Measurements from ENCODE around the gene VTI1A. TPM values are rescaled to one million over a fixed set of nuclear protein-coding genes. Genes with fewer than 3 reads are reported as not detected.

Gene VTI1A
- total RNA-seq, 3 donors from 2014 or later: 36.2 to 55.9 (median 44.4) TPM

DNA sequence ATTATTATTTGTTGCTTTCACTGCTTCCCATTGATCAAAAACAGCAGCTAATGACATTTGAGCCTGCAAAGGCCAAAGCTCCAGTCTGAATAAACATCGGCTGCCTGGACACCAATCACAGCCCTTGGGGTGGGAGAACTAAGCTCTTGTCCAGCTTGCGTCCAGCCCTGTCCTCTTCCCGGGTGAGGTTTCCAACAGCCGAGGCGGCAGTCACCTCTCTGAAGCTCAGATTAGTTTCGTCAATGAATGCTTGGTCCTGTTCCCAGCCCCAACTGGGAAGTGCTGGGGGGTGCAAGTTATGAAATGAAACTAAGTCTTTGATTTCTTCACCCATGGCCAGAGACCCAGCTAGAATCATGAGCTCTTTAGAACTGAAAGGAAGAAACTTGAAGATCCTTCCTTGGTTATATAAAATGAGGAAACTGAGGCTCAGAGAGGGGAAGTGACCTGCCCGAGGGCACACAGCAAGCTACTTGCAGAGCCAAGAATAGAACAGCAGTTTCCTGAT lies 389.0 kb downstream of the VTI1A start:
- no peaks in the 10 kb centered on the region for H3K36me3 ChIP-seq (ENCODE audit: low read depth)
- intact Hi-C loops (cut with DNase I, micrococcal nuclease): no loop called here
- H3K9me3 ChIP-seq: no peaks in the 10 kb centered on the region
- no peak for ATAC-seq
- TF ChIP-seq, protein P1, sequence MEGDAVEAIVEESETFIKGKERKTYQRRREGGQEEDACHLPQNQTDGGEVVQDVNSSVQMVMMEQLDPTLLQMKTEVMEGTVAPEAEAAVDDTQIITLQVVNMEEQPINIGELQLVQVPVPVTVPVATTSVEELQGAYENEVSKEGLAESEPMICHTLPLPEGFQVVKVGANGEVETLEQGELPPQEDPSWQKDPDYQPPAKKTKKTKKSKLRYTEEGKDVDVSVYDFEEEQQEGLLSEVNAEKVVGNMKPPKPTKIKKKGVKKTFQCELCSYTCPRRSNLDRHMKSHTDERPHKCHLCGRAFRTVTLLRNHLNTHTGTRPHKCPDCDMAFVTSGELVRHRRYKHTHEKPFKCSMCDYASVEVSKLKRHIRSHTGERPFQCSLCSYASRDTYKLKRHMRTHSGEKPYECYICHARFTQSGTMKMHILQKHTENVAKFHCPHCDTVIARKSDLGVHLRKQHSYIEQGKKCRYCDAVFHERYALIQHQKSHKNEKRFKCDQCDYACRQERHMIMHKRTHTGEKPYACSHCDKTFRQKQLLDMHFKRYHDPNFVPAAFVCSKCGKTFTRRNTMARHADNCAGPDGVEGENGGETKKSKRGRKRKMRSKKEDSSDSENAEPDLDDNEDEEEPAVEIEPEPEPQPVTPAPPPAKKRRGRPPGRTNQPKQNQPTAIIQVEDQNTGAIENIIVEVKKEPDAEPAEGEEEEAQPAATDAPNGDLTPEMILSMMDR (IDR thresholded peaks at IDR 0.05): no peak
- peak in 1 of 3 donors; percentile 35 for DNase-seq
- H3K4me1 ChIP-seq (ENCODE audit: low read depth): no peaks in the 10 kb centered on the region
- H3K4me3 ChIP-seq: no peak overlapping the region

DNA sequence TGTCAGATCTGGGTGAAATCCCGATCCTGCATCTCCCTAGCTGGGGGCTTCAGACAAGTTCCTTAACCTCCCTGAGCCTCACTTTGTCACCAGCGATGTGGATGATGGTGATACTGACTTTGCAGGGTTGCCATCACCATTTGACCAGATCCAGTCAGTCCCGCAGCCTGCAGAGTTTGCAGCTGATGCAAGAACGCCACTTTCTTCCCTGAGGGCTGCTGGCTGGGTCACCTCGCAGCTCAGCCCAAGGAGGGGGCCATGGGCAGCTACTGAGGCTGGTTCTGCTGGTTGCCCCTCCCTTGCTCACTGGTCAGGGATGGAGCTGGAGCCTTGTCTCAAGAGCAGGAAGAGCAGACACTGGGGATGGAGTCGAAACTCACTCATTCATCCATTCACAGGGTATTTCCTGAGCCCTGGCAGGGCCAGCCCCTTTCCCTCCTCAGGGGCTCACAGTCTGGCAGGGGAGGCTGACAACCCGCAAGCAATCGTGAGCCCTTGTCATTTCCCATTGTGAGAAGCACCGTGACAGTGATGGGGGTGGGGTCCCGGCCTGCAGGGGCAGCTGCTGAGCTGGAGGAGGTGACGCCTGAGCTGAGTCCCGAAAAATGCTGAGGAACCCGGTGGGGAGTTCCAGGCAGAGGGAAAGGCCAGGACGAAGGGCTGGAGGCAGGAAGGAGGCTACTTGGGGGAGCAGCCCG lies 391.9 kb downstream of the VTI1A start:
- intact Hi-C loops (cut with DNase I, micrococcal nuclease): no loop called here
- no peaks in the 10 kb centered on the region for H3K9me3 ChIP-seq
- TF ChIP-seq, protein P1 (IDR thresholded peaks at IDR 0.05): no peak

DNA sequence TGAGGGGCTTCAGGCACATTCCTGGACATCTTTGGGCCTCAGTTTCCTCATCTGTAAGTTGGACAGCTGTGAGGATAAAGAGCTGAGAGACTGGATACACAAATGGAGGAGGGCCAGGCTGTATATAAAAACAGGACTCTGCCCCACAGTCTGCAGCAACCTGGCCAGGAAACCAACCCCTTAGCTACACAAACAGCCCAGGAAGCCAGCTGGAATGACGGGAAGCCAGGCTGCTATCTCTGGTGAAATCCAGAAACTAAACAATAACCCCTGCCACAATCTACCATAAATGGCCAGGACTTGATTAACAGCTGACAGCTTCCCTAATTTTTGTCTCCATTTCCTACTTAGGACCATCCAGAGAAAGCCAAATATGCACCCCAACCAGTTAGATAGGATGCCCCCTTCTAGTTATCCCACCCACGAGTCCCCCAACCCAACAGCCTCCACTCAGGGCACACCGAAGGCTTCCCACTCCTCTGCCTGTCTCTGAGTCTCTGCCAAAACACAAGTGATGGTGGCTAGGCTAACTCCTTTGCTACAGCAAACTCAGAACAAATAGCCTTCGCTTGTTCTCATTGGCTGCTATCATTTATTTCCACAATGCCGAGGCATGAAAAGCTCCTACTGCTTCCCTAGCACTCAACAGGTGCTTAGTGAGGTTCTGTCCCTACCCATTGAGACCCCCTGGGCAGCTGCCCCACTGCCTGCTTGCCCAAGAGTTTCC lies 393.1 kb downstream of the VTI1A start:
- no peak for ATAC-seq
- intact Hi-C loops (cut with DNase I, micrococcal nuclease): no loop called here
- H3K36me3 ChIP-seq (ENCODE audit: low read depth): no peaks in the 10 kb centered on the region
- no peaks in the 10 kb centered on the region for H3K9me3 ChIP-seq
- no peak overlapping the region for H3K4me3 ChIP-seq
- TF ChIP-seq, protein P1 (IDR thresholded peaks at IDR 0.05): no peak
- no peak for DNase-seq
- peaks cover 2% of the 10 kb centered on the region for H3K4me1 ChIP-seq (ENCODE audit: low read depth)

More for the DNA sequence above, 391.9 kb downstream of the VTI1A start:
- H3K4me3 ChIP-seq: no peak overlapping the region
- H3K36me3 ChIP-seq (ENCODE audit: low read depth): no peaks in the 10 kb centered on the region
- peaks cover 2% of the 10 kb centered on the region for H3K4me1 ChIP-seq (ENCODE audit: low read depth)
- DNase-seq (no peak), ATAC-seq (no peak)

DNA sequence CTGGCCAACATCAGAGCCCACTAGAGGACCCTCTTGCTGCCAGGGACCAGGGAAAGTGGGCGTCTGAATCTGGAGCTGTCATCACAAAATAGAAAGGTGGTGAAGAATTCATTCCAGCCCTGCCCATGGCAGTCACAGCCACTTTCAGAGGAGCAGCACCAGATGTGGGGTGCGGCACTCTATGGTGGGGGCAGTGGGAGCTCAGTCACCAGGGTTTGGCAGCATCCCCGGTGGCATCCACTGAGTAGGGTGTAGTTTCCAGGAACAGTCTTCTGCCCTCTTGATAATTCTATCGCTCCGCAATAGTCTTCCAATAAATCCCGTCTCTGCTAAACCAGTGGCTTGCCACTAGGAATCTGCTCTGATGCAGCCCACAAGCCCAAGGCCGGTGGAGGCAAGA lies 394.5 kb downstream of the VTI1A start:
- peaks cover 2% of the 10 kb centered on the region for H3K4me1 ChIP-seq (ENCODE audit: low read depth)
- H3K4me3 ChIP-seq: no peak overlapping the region
- TF ChIP-seq, protein P1 (IDR thresholded peaks at IDR 0.05): no peak
- no peaks in the 10 kb centered on the region for H3K9me3 ChIP-seq
- no peaks in the 10 kb centered on the region for H3K36me3 ChIP-seq (ENCODE audit: low read depth)
- no peak for ATAC-seq
- intact Hi-C loops (cut with DNase I, micrococcal nuclease): no loop called here
- no peak for DNase-seq

DNA sequence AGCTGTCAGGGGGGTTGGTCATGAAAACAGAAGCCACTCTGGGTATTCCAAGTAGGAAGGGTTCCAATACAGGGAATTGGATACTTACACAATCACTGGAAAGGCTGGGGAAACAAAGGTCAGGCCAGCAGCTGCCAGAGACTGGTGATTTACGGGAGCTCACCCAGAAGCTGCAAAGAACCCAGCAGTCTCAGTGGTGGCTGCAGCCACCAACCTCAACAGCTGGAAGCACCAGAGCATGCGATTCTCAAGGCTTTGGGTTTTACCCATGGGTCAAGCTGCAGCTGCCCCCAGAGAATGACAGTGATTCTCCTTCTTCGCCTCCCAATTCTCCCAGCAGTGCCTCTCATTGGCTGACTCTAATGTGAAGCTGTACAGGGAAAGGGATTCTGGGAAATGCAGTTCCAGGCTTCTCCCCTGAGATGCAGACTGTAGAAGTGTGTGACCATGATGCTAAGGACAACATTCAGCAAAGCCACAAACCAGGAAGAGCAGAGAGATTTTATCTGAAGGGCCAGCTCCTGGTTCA lies 395.9 kb downstream of the VTI1A start:
- Histone ChIP-seq H3K4me3 (no peak overlapping the region), H3K36me3 (ENCODE audit: low read depth) (no peaks in the 10 kb centered on the region), H3K4me1 (ENCODE audit: low read depth) (peaks cover 2% of the 10 kb centered on the region), H3K9me3 (peaks cover 9% of the 10 kb centered on the region)
- TF ChIP-seq, protein P1 (IDR thresholded peaks at IDR 0.05): no peak
- no peak for DNase-seq
- intact Hi-C loops (cut with DNase I, micrococcal nuclease): no loop called here
- peak; percentile 62 for ATAC-seq
